ENCODE results near the gene DNAH2.
"Not testable (repeated sequence)": the region's sequence is repeated elsewhere in the genome, so short reads cannot be mapped to it uniquely, and the experiment has no call there.

The DNAH2 gene

GRCh38 chr17:7852919-7853690, 135.6 kb downstream of the DNAH2 start:
- DNase-seq: no peak

DNA sequence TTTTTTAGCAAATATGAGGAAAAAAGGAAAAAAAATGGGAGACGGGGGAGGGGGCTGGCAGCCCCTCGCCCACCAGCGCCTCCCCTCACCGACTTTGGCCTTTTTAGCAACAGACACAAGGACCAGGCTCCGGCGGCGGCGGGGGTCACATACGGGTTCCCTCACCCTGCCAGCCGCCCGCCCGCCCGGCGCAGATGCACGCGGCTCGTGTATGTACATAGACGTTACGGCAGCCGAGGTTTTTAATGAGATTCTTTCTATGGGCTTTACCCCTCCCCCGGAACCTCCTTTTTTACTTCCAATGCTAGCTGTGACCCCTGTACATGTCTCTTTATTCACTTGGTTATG, 136.1 kb downstream of the DNAH2 start:
- no peak for DNase-seq

- no peak for DNase-seq
These were observed 136.7 kb downstream of the DNAH2 start for GRCh38 chr17:7854078-7854777.

DNA sequence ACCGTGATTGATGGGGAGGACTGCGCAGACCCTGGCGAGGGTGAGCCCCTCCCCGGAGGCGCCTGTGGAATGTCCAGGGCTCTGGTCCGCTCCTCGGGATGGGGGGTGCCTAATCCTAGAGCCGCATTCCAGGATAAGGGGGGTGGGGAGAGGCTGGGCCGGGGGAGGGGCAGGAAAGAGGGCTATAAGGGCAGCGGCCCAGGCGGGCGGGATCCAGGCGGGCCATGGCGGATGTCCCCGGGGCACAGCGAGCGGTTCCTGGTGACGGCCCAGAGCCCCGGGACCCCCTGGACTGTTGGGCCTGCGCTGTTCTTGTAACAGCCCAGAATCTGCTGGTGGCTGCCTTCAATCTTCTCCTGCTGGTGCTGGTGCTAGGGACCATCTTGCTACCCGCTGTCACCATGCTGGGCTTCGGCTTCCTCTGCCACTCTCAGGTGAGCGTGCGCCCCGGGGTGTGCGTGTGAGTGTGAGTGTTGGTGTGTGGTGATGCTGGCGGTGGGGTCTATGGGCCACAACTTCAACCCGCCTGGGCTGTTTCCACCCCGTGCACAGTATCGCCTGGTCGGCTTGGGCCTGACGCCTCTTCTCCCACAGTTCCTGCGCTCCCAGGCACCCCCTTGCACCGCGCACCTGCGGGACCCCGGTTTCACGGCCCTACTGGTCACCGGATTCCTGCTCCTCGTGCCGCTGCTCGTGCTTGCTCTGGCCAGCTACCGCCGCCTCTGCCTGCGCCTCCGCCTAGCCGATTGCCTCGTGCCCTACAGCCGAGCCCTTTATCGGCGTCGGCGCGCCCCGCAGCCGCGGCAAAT, 137.5 kb downstream of the DNAH2 start, which contains the start of gene TMEM88:
Gene TMEM88 (plus strand): TSS at position 216 of the 809 bp plus-strand sequence. CDS start 9 bp downstream, at position 225.
- DNase-seq: no peak

GRCh38 chr17:7855660-7856010, 138.1 kb downstream of the DNAH2 start:
- DNase-seq: no peak

DNA sequence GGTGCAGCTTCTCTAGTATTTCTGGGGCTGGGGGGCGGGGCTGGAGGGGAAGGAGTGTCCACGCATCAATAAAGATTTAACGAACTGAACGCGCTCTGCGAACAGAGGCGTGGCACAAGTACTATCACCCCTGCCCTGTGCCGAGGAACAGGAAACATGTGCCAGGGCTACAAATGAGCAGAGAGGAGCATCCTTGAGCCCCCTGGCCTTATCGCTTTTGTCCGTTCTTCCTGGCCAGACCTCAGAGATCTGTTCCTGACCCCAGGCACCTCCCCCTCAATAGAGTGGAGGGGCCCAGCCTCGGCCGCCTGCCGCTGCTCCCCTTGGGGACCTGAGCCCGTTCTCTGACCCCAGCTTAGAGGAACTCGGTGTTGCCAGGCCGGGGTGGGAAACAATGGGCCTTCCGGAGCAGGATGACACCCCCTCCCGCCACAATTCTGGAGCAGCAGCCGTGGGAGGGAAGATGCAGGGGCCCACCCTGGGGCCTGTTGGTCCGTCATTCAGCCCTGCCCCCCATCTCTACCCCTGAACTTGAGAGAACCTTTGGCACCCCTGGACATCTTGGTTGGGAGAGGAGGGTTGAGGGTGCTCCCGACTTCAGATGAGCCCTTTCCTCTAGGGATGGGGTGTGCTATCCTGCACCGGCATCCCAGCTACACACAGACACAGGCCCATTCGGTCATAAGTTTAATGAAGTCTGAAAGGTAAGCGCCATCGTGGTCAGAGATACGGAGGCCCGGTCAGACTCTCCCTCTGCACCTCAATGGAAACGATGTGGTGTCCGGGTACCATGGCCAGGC, 138.7 kb downstream of the DNAH2 start:
- no peak for DNase-seq

DNA sequence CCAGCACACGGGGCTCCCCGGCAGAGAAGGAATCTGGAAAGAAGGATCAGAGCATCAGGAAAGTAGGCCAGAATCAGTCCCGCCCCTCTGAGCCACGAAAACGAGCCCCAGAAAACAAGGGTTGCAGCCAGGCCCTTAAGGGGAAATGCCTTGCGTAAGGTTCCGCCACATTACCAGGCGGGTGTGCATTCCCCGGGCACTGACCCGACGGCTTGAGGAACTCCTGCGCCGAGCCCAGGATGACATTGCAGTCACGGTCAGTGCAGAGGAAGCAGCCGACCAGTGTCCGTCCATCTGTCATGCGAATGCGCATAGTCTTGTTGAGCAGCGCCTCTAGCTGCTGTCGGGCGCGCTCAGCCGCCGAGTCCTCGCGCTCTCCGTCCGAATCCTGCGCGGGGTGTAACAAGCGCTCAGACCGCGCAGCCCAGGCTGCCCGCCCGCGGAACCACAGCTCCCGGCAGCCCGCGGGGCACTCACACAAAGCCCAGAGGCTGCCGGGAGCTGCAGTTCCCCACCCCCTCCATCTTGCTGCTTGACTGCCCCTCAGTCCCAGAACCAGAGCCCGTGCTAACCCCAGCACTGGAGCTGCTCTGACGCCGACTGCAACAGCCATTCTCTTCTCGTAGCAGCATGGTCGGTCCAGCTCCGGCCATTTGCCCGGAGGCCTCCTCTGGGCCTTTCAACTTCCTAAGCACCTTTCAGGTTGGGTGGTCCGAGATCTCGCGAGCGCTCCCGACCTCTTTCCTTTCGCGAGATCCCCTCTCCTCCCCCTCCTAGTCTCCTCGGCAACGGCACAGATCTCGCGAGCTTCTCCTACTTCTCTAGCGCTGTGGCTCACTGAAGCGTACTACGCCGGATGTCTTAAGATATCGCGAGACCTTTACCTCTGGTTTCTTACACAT, 139.5 kb downstream of the DNAH2 start, which contains the start of gene NAA38:
Gene NAA38 (minus strand): TSS at position 749 of the 902 bp plus-strand sequence. CDS start 96 bp downstream, at position 653.
- peak; percentile 78 to 88 for DNase-seq

DNA sequence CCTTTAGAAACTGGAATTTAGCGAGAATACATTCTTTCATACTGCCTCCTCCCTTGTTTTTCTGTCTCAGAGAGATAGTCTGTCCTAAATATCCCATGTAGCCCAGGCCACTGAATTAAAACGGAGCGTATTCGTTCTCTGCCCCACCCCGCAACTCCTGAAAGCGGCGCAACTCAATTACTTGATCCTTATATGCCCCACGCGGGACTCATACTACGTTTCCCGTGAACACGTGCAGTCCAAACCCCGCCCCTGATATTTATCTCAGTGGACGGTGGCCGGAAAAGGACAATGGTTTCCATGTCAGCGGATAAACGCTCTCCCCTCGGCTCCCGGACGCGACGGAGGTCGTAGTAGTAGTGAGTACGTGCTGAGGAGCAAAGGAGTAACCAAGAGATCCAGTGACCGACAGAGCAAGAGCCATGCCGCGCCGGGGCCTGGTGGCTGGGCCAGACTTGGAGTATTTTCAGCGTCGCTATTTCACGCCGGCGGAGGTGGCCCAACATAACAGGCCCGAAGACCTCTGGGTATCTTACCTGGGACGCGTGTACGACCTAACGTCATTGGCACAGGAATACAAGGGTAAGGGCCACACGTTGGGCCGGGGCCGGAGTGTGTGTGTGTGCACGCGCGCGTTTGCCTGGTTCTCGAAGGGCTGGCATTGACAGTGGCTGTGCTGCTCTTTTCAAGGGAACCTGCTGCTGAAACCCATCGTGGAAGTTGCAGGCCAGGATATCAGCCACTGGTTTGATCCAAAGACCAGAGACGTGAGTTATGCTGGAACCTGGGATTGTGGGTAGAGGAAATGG, 140.4 kb downstream of the DNAH2 start, which contains the start of gene CYB5D1:
Gene CYB5D1 (plus strand): TSS at position 291 of the 809 bp plus-strand sequence. CDS start 132 bp downstream, at position 423.
- DNase-seq: peak; percentile 70 to 77

DNA sequence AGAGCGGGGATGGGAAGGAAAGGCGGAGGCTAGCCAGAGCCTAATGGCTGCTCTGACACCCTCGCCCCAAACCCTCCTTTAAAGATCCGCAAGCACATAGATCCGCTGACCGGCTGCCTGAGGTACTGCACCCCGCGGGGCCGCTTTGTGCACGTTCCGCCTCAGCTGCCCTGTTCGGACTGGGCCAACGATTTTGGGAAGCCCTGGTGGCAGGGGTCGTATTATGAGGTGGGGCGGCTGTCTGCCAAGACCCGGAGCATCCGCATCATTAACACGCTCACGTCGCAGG, 140.9 kb downstream of the DNAH2 start:
- peak; percentile 27 to 41 for DNase-seq

DNA sequence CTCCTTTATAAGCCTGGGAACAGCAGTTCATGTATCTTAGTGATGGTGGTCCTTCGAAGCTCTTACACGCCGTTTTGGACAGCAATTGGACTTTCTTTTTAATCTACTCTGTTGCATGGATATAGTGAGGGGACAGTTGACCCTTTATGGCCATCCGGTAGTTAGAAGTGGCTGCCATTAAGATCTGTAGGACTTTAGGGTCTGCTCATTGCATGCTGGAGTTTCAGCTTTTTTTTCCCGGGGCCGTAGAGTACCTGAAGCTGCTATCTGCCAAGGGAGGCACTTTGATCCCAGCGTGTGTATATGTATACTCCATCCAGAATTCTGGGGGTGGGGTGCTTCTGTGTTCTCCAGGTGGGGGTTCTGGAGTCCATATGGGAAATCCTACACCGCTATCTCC, 141.5 kb downstream of the DNAH2 start:
- DNase-seq: no peak

- DNase-seq: no peak
These were observed 145.3 kb downstream of the DNAH2 start for GRCh38 chr17:7862692-7863437.

DNA sequence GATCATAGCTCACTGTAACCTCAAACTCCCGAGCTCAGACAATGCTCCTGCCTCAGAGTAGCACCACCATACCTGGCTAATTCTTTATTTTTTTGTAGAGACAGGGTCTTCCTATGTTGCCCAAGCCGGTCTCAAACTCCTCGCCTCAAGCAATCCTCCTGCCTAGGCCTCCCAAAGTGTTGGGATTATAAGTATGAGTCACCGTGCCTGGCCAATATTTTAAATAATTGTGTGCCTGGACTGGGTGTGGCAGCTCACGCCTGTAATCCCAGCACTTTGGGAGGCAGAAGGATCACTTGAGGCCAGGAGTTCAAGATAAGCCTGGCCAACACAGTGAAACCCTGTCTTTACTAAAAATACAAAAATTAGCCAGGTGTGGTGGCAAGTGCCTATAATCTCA, 146.8 kb downstream of the DNAH2 start:
- not testable (repeated sequence) for DNase-seq

DNA sequence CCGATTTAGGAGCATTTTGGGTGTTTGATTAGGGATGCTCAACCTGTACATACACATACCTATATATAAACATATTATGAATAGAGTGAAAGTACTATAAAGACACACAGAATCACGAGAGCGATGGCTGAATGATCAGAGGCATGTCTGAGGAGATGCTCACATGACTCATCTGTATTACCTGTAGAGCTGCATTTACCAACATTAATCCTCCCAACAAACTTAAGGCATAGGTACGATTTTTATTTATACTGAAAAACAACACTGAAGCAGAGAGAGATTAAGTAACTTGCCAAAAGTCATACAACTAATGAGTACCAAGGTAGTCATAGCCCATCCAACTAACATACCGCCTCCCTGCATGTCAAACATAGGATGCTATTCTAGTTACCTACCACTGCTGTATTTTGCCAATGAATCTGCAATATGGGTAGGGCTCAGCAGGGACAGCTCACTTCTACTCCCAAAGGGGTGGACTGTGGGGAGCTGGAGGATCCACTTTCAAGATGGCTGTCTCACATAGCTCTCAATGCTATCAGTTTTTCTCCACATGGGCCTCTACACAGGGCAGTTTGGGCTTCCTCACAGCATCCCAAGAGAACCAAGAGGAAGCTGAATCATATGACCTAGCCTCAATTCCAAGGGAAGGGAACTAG, 147.6 kb downstream of the DNAH2 start:
- no peak for DNase-seq

- DNase-seq: peak; percentile 41 to 51
These were observed 150.4 kb downstream of the DNAH2 start for GRCh38 chr17:7867881-7868329.

DNA sequence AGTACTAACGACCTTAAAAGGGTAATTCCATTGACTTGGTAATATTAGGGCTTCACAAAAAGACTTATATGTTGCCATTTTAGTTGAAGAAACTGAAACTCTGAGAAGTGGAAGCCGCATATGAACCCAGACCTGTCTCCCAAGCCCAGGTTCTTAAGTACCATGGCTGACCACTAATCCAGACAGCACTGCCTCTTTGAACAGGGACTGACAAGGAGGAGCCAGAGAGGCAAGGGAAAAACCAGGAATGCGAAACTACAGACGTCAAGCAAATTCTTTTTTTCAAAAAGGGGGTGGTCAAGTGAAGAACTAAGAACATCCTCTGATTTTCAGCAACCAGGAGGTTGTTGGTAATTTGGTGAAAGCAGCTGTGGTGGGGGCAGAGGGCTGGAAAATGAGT, 155.5 kb downstream of the DNAH2 start:
- no peak for DNase-seq

DNA sequence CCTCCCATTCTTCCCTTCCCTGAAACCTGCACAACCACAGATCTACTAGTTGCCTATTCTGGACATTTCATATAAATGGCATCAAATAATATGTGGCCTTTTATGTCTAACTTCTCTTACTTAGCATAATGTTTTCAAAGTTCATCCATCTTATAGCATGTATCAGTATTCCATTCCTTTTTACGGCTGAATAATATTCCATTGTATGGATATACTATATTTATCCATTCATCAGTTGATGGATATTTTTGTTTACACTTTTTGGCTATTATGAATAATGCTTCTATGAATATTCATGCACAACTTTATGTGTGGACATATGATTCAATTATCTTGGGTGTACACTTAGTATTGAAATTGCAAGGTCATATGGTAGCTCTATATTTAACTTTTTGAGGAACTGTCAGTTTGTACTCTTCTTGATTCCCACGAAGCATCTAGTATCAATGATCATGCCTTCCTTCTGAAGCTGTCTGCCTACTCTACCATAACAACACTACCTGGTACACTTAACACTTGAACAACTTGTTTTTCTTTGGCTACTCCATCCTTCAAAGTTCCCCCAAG, 158.3 kb downstream of the DNAH2 start:
- DNase-seq: no peak

DNA sequence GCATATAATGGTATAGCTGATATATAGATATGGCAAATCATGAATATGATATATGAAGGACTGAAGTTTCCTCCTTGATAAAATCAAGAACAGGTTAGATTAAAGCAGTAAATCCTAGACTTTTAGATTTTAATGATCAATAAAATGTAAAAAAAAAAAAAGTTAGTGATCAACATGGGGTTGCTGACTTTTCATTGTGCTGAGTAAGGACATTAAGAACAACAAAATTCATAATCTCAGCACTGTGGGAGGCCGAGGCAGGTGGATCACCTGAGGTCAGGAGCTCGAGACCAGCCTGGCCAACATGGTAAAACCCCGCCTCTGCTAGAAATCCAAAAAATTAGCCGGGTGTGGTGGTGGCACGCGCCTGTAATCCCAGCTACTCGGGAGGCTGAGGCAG, 160.7 kb downstream of the DNAH2 start:
- no peak for DNase-seq

- DNase-seq: no peak
These were observed 162.7 kb downstream of the DNAH2 start for GRCh38 chr17:7880076-7880868.

Data from AML-193 (cell line).